ENCODE measurements around the gene PIGZ.

The PIGZ gene

GRCh38 chr3:197001972-197002700 is 33.5 kb upstream of the PIGZ start:
- no peak for DNase-seq (ENCODE audit: low read depth in 2 of 2)

GRCh38 chr3:197001106-197001971 is 32.7 kb upstream of the PIGZ start:
- no peak for DNase-seq (ENCODE audit: low read depth in 2 of 2)

GRCh38 chr3:197000211-197000610 is 31.6 kb upstream of the PIGZ start:
- DNase-seq (ENCODE audit: low read depth in 2 of 2): no peak

- DNase-seq (ENCODE audit: low read depth in 2 of 2): no peak
Measured at GRCh38 chr3:196998966-196999760, 30.5 kb upstream of the PIGZ start.

- DNase-seq (ENCODE audit: low read depth in 2 of 2): no peak
Measured at GRCh38 chr3:196997311-196997710, 28.7 kb upstream of the PIGZ start.

GRCh38 chr3:196996454-196997265 is 28.0 kb upstream of the PIGZ start:
- no peak for DNase-seq (ENCODE audit: low read depth in 2 of 2)

- DNase-seq (ENCODE audit: low read depth in 2 of 2): no peak
Measured at GRCh38 chr3:196995646-196996355, 27.2 kb upstream of the PIGZ start.

GRCh38 chr3:196995027-196995426 is 26.4 kb upstream of the PIGZ start:
- DNase-seq (ENCODE audit: low read depth in 2 of 2): no peak

GRCh38 chr3:196994056-196994455 is 25.4 kb upstream of the PIGZ start:
- no peak for DNase-seq (ENCODE audit: low read depth in 2 of 2)

GRCh38 chr3:196992461-196993065 is 23.9 kb upstream of the PIGZ start:
- no peak for DNase-seq (ENCODE audit: low read depth in 2 of 2)

GRCh38 chr3:196991581-196992460 is 23.2 kb upstream of the PIGZ start:
- DNase-seq (ENCODE audit: low read depth in 2 of 2): no peak

GRCh38 chr3:196990601-196991007 is 22.0 kb upstream of the PIGZ start:
- DNase-seq (ENCODE audit: low read depth in 2 of 2): no peak

GRCh38 chr3:196989721-196990262 is 21.2 kb upstream of the PIGZ start:
- DNase-seq (ENCODE audit: low read depth in 2 of 2): no peak

GRCh38 chr3:196988241-196989029 is 19.8 kb upstream of the PIGZ start:
- DNase-seq (ENCODE audit: low read depth in 2 of 2): no peak

GRCh38 chr3:196987022-196987421 is 18.4 kb upstream of the PIGZ start:
- DNase-seq (ENCODE audit: low read depth in 2 of 2): no peak

GRCh38 chr3:196985954-196986885 is 17.6 kb upstream of the PIGZ start:
- no peak for DNase-seq (ENCODE audit: low read depth in 2 of 2)

- DNase-seq (ENCODE audit: low read depth in 2 of 2): no peak
Measured at GRCh38 chr3:196985298-196985697, 16.7 kb upstream of the PIGZ start.

Measured in stimulated activated CD4-positive, alpha-beta T cell treated with anti-CD3 and anti-CD28 coated beads, Interleukin-1b, Interleukin-23, amount 100 ng/mL, for 4 hours (primary cell).